ENCODE results near the gene PQBP1. TPM values are rescaled to one million over a fixed set of nuclear protein-coding genes. Genes with fewer than 3 reads are reported as not detected.

PQBP1 gene
- total and polyA plus RNA-seq, 2 of the 13 experiments (the other 11 are each of a cell fraction or from before 2014, with no cell fraction given), result 58.1 to 80.9 TPM

GRCh38 chrX:48890296-48890925 lies 7.3 kb upstream of the PQBP1 start:
- no TSS peak for BruUV-seq (replicated peaks)
- Histone ChIP-seq H2AFZ (ENCODE audit: low read length) (peak overlapping the region; percentile 42), H3K79me2 (ENCODE audit: insufficient read depth, low read length) (peaks cover 3% of the 10 kb centered on the region), H4K20me1 (ENCODE audit: insufficient read depth, low read length) (no peaks in the 10 kb centered on the region), H3K27ac (ENCODE audit: extremely low read length, insufficient read depth, low read length) (no peak overlapping the region), H3K9ac (ENCODE audit: insufficient read depth, low read depth, low read length) (peak overlapping the region; percentile 43; the same call in 1 of the 2 replicates), H3K4me2 (ENCODE audit: low read depth, low read length) (peak overlapping the region; percentile 76), H3K9me3 (ENCODE audit: low read length) (no peaks in the 10 kb centered on the region), H3K36me3 (replicated peaks in 1 of 2; ENCODE audit: control insufficient read depth in 1 of 2, insufficient read depth in 2 of 2, low read length in 2 of 2) (peaks cover 0 to 6% of the 10 kb centered on the region in 2 experiments; a peak in 1 of 5 replicates), H3K4me1 (ENCODE audit: insufficient read depth, low read length) (0 out of 2 replicates have a peak, but pooled peaks cover 16% of the 10 kb centered on the region), H3K4me3 (replicated peaks in 1 of 3; ENCODE audit: insufficient read depth in 1 of 3, low read depth in 2 of 3, low read length in 3 of 3) (peak overlapping the region; percentile 45 to 69 (median 64); a peak in 5 of 6 replicates), H3K27me3 (ENCODE audit: control insufficient read depth in 1 of 2, insufficient read depth in 2 of 2, low read length in 2 of 2) (no peaks in the 10 kb centered on the region)
- DNase-seq (ENCODE audit: low spot score) (no peak), FAIRE-seq (no peak), ATAC-seq (peak; percentile 51)
- WGBS (ENCODE audit: low lambda C conversion rate), result under 1% methylated on average over 7 of the region's 15 CpGs
- ChIA-PET POLR2A (interaction anchor here (1.1 to 2.1 kb wide), 3 partner anchors 13 to 153 kb away, joined by 3 to 8 read pairs (median 5); partner anchors contain the start of gene HDAC6), CTCF (ENCODE audit: low intra/inter-chr PET ratio, low total read pairs) (no interaction called here)
- in situ Hi-C loops (cut with HindIII; ENCODE audit: extremely low pct_ligation_motif_present, low pct_unique_long_range_greater_than_20kb), result no loop called here
- intact Hi-C loops (cut with micrococcal nuclease; ENCODE audit: unreplicated experiment), result no loop called here
- TF ChIP-seq TARDBP (CRISPR knock-in tag; IDR thresholded peaks at IDR 0.05), result no peak
- peak; percentile 95 for TF ChIP-seq ZNF329 (CRISPR knock-in tag; IDR thresholded peaks at IDR 0.05; ENCODE audit: low read depth)

DNA sequence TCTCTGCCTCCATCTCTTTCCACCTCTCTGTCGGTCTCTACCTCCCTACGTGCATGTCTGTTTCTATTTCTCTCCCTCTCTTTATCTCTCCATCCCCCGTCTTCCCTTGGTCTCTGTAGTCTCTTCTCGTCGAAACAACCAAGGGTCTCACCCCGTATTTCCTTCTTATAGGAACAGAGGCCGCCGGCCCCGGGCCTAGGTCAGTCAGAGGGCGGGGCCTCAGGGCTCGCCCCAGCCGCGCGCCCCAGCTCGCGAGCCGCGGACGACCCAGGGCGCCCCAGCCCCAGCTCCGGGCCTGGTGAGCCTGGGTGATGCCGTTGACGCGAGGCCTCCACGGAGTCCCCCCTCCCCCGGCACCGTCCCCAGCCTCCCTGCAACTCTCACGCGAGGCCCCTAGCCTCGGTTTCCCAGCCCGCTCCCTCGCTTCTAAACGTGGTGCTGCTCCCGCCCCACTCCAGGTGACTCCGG lies 6.8 kb upstream of the PQBP1 start:
- DNase-seq (ENCODE audit: low spot score), result no peak
- no TSS peak for BruUV-seq (replicated peaks)
- H3K9me3 ChIP-seq (ENCODE audit: low read length), result no peaks in the 10 kb centered on the region
- peak overlapping the region; percentile 45 to 69 (median 64); a peak in 5 of 6 replicates for H3K4me3 ChIP-seq (replicated peaks in 1 of 3; ENCODE audit: insufficient read depth in 1 of 3, low read depth in 2 of 3, low read length in 3 of 3)
- intact Hi-C loops (cut with micrococcal nuclease; ENCODE audit: unreplicated experiment), result no loop called here
- peak overlapping the region; percentile 56 for H3K27ac ChIP-seq (ENCODE audit: extremely low read length, insufficient read depth, low read length)
- ChIA-PET POLR2A (interaction anchor here (0.5 to 2.1 kb wide), 9 partner anchors 13 to 315 kb away, joined by 3 to 11 read pairs (median 5); partner anchors contain the start of genes HDAC6 and SLC35A2), CTCF (ENCODE audit: low intra/inter-chr PET ratio, low total read pairs) (no interaction called here)
- ATAC-seq, result peak; percentile 82
- peak overlapping the region; percentile 43; the same call in 1 of the 2 replicates for H3K9ac ChIP-seq (ENCODE audit: insufficient read depth, low read depth, low read length)
- FAIRE-seq, result no peak
- peaks cover 6% of the 10 kb centered on the region for H3K79me2 ChIP-seq (ENCODE audit: insufficient read depth, low read length)
- H2AFZ ChIP-seq (ENCODE audit: low read length), result peak overlapping the region; percentile 42
- 0 out of 2 replicates have a peak, but pooled peaks have one; percentile 5 for TF ChIP-seq MAX (IDR thresholded peaks at IDR 0.05)
- no peak for TF ChIP-seq SP5 (CRISPR knock-in tag; IDR thresholded peaks at IDR 0.05; ENCODE audit: borderline replicate concordance, low read depth)
- 0 out of 2 replicates have a peak, but pooled peaks have one; percentile 9 for TF ChIP-seq ZFP91 (CRISPR knock-in tag; IDR thresholded peaks at IDR 0.05; ENCODE audit: borderline replicate concordance)
- WGBS (ENCODE audit: low lambda C conversion rate), result under 1% methylated on average over 9 of the region's 35 CpGs
- no peaks in the 10 kb centered on the region for H3K27me3 ChIP-seq (ENCODE audit: control insufficient read depth in 1 of 2, insufficient read depth in 2 of 2, low read length in 2 of 2)
- in situ Hi-C loops (cut with HindIII; ENCODE audit: extremely low pct_ligation_motif_present, low pct_unique_long_range_greater_than_20kb), result no loop called here
- H3K4me1 ChIP-seq (ENCODE audit: insufficient read depth, low read length), result peaks cover 21% of the 10 kb centered on the region; the same call in 1 of the 2 replicates
- H3K36me3 ChIP-seq (replicated peaks in 1 of 2; ENCODE audit: control insufficient read depth in 1 of 2, insufficient read depth in 2 of 2, low read length in 2 of 2), result peaks cover 0 to 6% of the 10 kb centered on the region in 2 experiments; a peak in 1 of 5 replicates
- peak overlapping the region; percentile 76 for H3K4me2 ChIP-seq (ENCODE audit: low read depth, low read length)
- H4K20me1 ChIP-seq (ENCODE audit: insufficient read depth, low read length), result no peaks in the 10 kb centered on the region
